A673 (cell line): ENCODE measurements around the gene ZNF121.

Experiments
- CTCF ChIP-seq: fragments of 300-800, 200-600 bp; sonication (generic); conservative IDR thresholded peaks from 2 replicates; pipeline ENCODE4 v1.5.1; 2017; ENCODE audit warnings: low read depth, mild to moderate bottlenecking, antibody characterized with exemption, low read length, moderate library complexity, mixed read lengths
- EZH2 ChIP-seq: fragments of 200-600 bp; sonication (generic); IDR thresholded peaks from 2 replicates; pipeline ENCODE4 v1.6.1; 2017; ENCODE audit warnings: borderline replicate concordance, low read depth, mild to moderate bottlenecking, mixed read lengths, antibody characterized with exemption, low read length; ENCODE audit not compliant: poor library complexity, severe bottlenecking

GRCh38 chr19:9586764-9587163 lies 2.5 kb upstream of the ZNF121 start:
- TF ChIP-seq CTCF (peak; percentile 73), EZH2 (no peak)
